Lower leg skin (tissue), 4 donors: Measurements from ENCODE around the gene KCNA3. TPM values are rescaled to one million over a fixed set of nuclear protein-coding genes. Genes with fewer than 3 reads are reported as not detected.

Experiments
- DNase-seq, 2 donors: peaks; one replicate each; pipeline ENCODE4 v3.0.0-alpha.2; 2019; ENCODE audit warnings: low spot score in 2 of 2
- H3K4me3 ChIP-seq: fragments of 200-600 bp; sonication (generic); 2 replicates; pipeline ENCODE4 v1.5.1; 2017; ENCODE audit warnings: mild to moderate bottlenecking, low read depth; ENCODE audit not compliant: poor library complexity, severe bottlenecking
- CTCF ChIP-seq, 3 donors: fragments of 450-650 bp; IDR thresholded peaks; one replicate each; pipeline ENCODE4 v1.5.1; 2016; ENCODE audit warnings: antibody characterized with exemption in 3 of 3, mild to moderate bottlenecking in 3 of 3, moderate library complexity in 2 of 3
- POLR2A ChIP-seq, 2 donors: fragments of 450-650 bp; IDR thresholded peaks; one replicate each; pipeline ENCODE4 v1.6.1; 2016 to 2017; ENCODE audit warnings: antibody characterized with exemption in 2 of 2, mild to moderate bottlenecking in 1 of 2, moderate library complexity in 1 of 2
- WGBS, 2 donors: methylation state at CpG; one replicate each; pipeline ENCODE4 v1.1.5; 2018; 5-methylcytosine and 5-hydroxymethylcytosine counted together
- intact Hi-C: fragments of 100-400 bp; cut with DNase I; formaldehyde crosslinking; loops from one replicate; pipeline ENCODE4 v1.15.0; 2023; ENCODE audit warnings: low total_unique reads
- total RNA-seq, 4 donors: library from RNA; depleted of rRNA; stranded (reverse); fragments of >200 nt; gene quantifications; one replicate each; pipeline ENCODE4 v1.1.0, GENCODE V29; 2016

Gene KCNA3
- total RNA-seq, 4 donors from 2014 or later: 0.30 to 1.0 (median 0.43) TPM

GRCh38 chr1:110688514-110688913, 13.8 kb upstream of the KCNA3 start:
- TF ChIP-seq CTCF (IDR thresholded peaks at IDR 0.05) (no peak), POLR2A (IDR thresholded peaks at IDR 0.05) (no peak)
- 79 to 83% methylated on average over 3 of the region's 3 CpGs for WGBS, 2 donors
- DNase-seq: no peak
- H3K4me3 ChIP-seq: no peak overlapping the region
- intact Hi-C loops: no loop called here

- intact Hi-C loops: no loop called here
- WGBS, 2 donors: 50 to 71% methylated on average over 1 of the region's 1 CpG
Observed at GRCh38 chr1:110687250-110687649, 12.5 kb upstream of the KCNA3 start.

DNA sequence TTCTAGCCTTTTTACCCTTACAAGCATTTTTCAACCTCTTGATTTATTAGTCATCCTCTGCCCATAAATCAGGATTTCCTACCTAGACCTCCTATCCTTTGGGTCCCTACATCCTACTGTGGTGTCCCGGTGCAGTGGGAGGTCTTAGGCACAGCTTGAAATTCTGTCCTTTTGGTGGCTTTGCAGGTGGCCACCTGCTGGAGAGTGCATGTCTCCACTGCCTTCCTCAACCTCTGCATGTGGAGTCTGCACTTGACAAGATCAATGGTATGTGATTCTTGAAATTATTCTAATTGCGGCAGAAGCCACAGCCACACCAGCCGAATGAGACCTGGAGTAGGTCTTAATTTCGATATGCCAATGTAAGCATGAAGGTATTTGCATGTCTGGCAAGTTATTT, 11.4 kb upstream of the KCNA3 start:
- 88 to 92% methylated on average over 4 of the region's 4 CpGs for WGBS, 2 donors
- no peak for TF ChIP-seq POLR2A (IDR thresholded peaks at IDR 0.05)
- TF ChIP-seq CTCF (IDR thresholded peaks at IDR 0.05): no peak
- no peak for DNase-seq
- no peak overlapping the region for H3K4me3 ChIP-seq
- intact Hi-C loops: no loop called here

More at GRCh38 chr1:110687250-110687649, 12.5 kb upstream of the KCNA3 start:
- no peak overlapping the region for H3K4me3 ChIP-seq
- no peak for TF ChIP-seq CTCF (IDR thresholded peaks at IDR 0.05)
- no peak for TF ChIP-seq POLR2A (IDR thresholded peaks at IDR 0.05)
- no peak for DNase-seq

- no peak overlapping the region for H3K4me3 ChIP-seq
- WGBS, 2 donors: 71 to 88% methylated on average over 2 of the region's 2 CpGs
- DNase-seq: no peak
- intact Hi-C loops: no loop called here
- no peak for TF ChIP-seq POLR2A (IDR thresholded peaks at IDR 0.05)
- no peak for TF ChIP-seq CTCF (IDR thresholded peaks at IDR 0.05)
Observed at GRCh38 chr1:110684491-110684890, 9.8 kb upstream of the KCNA3 start.

DNA sequence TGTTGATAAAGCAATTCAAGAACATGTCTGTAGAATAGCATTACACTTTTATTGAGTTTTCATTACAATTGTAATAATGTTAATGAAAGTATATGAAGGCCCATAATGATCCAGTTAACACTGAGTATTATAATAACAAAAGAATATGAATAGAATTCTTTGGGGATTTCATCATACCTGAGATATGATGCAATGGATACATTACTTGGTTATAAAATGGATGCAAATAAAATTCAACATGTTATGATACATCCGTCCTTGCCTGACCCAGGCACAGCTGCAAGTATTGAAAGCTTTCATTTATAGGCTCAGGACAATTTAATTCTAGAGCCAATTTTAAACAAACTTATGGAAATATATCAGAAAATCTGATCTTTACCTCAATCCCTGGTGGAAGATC, 8.2 kb upstream of the KCNA3 start:
- no peak for TF ChIP-seq POLR2A (IDR thresholded peaks at IDR 0.05)
- no peak for TF ChIP-seq CTCF (IDR thresholded peaks at IDR 0.05)
- DNase-seq: no peak
- intact Hi-C loops: no loop called here
- WGBS, 2 donors: 66 to 71% methylated on average over 1 of the region's 1 CpG
- no peak overlapping the region for H3K4me3 ChIP-seq

DNA sequence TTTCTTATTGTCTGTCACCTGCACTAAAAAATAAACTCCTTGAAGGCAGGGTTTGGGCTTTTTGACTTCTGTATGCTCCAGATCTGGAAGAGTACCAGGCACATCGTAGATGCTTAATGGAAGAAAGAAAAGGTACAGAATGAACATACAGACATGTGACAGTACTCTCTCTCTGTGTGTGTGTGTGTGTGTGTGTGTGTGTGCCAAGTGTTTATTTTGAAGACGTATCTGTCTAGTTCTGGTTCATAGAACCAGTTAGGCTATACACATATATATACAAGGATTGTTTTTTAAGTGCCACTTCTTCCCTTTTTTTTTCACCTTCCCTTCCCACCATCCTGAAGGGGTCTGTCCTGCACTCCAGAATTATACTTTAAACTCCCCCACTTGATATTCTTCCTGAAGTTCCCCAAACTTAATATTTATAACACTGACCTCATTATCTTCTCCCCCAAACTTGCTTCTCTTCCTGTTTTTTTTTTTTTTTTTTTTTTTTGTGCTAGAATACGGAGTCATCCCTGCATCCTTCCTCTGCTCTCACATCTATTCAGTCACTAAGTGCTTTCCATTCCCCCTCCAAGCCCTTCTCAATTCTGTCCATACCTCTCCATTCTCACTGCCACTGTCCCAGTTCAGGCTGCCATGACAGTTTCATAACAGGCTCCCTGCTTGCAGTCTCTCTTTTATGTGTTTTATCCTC, 5.4 kb upstream of the KCNA3 start:
- 51 to 74% methylated on average over 3 of the region's 3 CpGs for WGBS, 2 donors
- intact Hi-C loops: no loop called here
- TF ChIP-seq CTCF (IDR thresholded peaks at IDR 0.05) (no peak), POLR2A (IDR thresholded peaks at IDR 0.05) (no peak)
- H3K4me3 ChIP-seq: no peak overlapping the region
- DNase-seq: no peak
